NCI-H2029 (cell line): Measurements from ENCODE around the gene SCGB2A2.

Experiments
- DNase-seq: peaks from one replicate; lab custom pipeline; 2025; lab: John Stamatoyannopoulos, UW

The SCGB2A2 gene

DNA sequence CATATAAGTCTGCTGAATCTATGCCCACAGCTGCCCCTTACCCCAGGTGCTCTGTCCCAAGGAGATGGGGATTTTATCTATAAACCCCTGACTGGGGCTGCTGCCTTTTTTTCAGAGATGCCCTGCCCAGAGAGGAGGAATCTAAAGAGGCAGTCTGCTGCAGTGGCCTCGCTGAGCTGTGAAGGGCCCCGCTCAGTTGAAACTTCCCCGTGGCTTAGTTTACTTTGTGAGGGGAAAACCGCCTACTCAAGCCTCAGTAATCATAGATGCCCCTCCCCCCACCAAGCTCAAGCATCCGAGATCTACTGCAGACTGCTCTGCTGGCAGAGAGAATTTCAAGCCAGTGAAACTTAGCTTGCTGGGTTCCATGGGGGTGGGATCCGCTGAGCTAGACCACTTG is 36.3 kb downstream of the SCGB2A2 start:
- no peak for DNase-seq

DNA sequence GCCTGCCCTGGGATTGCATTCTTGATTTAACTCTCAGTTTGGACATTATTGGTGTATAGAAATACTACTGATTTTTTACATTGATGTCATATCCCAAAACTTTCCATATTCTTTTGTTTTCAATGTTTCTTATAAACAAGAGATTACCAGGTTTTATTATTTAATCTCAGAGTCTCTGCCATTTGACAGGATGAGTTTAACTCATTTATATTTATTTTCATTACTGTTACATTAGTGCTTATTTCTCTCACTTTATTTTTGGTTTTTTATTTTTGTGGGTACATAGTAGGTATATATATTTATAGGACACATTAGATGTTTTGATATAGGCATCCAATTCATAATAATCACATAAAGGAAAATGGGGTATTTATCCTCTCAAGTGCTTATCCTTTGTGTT is 38.0 kb downstream of the SCGB2A2 start:
- no peak for DNase-seq

DNA sequence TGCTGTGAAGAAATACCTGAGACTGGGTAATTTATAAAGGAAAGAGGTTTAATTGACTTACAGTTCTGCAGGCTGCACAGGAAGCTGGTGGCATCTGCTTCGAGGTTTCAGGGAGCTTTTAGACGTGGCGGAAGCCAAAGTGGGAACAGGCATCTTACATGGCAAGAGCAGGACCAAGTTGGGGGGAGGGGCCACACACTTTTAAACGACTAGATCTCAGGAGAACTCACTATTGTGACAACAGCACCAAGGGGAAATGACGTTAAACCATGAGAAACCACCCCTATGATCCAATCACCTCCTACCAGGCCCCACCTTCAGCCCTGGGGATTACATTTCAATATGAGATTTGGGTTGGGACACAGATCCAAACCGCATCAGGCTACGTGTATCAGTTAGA is 40.0 kb downstream of the SCGB2A2 start:
- no peak for DNase-seq

DNA sequence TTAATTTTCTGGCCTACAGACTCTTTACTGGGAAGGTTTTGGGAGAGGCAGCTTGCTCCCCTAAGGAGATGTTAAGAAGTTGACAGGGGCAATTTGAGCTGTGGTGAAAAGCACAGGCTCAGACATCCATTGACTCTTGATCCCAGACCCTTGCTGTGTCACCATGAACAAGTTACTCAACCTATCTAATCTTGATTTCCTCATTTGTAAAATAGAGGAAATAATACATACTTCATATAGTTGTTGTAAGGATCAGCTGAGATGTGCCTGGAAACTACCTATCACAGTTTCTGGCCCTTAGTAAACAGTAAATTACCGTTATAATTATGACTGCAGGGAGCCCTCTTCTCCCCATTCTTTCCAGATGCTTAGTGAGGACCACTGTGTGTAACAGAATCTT is 45.5 kb downstream of the SCGB2A2 start:
- DNase-seq, result no peak

DNA sequence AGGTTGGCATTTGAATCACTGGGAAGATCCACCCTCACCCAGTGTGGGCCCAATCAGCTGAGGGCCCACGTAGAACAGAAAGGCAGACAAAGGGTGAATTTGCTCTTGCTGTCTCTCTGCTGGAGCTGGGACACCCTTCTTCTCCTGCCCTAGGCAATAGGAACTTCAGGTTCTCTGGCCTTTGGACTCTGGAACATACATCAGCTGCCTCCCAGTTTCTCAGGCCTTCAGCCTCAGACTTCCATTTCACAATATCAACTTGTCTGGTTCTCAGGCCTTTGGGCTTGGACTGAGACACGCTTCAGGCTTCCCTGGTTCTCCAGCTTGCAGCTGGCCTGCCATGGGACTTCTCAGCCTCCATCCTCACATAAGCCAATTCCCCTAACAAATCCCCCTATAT is 52.6 kb downstream of the SCGB2A2 start:
- DNase-seq, result no peak
